ENCODE data around the gene CCR5AS.

The CCR5AS gene

GRCh38 chr3:46380471-46381221 lies 26.2 kb downstream of the CCR5AS start:
- no peak for DNase-seq (ENCODE audit: low spot score)

GRCh38 chr3:46378426-46378942 lies 28.4 kb downstream of the CCR5AS start:
- DNase-seq (ENCODE audit: low spot score), result peak; percentile 68

GRCh38 chr3:46375814-46376213 lies 31.1 kb downstream of the CCR5AS start:
- no peak for DNase-seq (ENCODE audit: low spot score)

GRCh38 chr3:46375218-46375617 lies 31.6 kb downstream of the CCR5AS start:
- DNase-seq (ENCODE audit: low spot score), result no peak

GRCh38 chr3:46374755-46375154 lies 32.1 kb downstream of the CCR5AS start:
- no peak for DNase-seq (ENCODE audit: low spot score)

- peak; percentile 29 for DNase-seq (ENCODE audit: low spot score)
These were observed 34.1 kb downstream of the CCR5AS start for GRCh38 chr3:46372492-46373359.

- DNase-seq (ENCODE audit: low spot score), result no peak
These were observed 35.1 kb downstream of the CCR5AS start for GRCh38 chr3:46371519-46372340.

- DNase-seq (ENCODE audit: low spot score), result no peak
These were observed 35.9 kb downstream of the CCR5AS start, which contains the start of gene CCR5 for GRCh38 chr3:46370839-46371518. CCR5 (plus strand) TSS chr3:46370946; CDS start chr3:46372903, 1,957 bp downstream.

- DNase-seq (ENCODE audit: low spot score), result no peak
These were observed 37.2 kb downstream of the CCR5AS start for GRCh38 chr3:46369675-46370132.

GRCh38 chr3:46369151-46369550 lies 37.7 kb downstream of the CCR5AS start:
- no peak for DNase-seq (ENCODE audit: low spot score)

GRCh38 chr3:46368569-46368968 lies 38.3 kb downstream of the CCR5AS start:
- DNase-seq (ENCODE audit: low spot score), result peak; percentile 11

- no peak for DNase-seq (ENCODE audit: low spot score)
These were observed 39.1 kb downstream of the CCR5AS start for GRCh38 chr3:46367811-46368210.

GRCh38 chr3:46365737-46366524 lies 40.9 kb downstream of the CCR5AS start:
- DNase-seq (ENCODE audit: low spot score), result no peak

- DNase-seq (ENCODE audit: low spot score), result no peak
These were observed 41.8 kb downstream of the CCR5AS start for GRCh38 chr3:46365041-46365440.

GRCh38 chr3:46361408-46362283 lies 45.2 kb downstream of the CCR5AS start:
- no peak for DNase-seq (ENCODE audit: low spot score)

- no peak for DNase-seq (ENCODE audit: low spot score)
These were observed 46.0 kb downstream of the CCR5AS start for GRCh38 chr3:46360907-46361306.

GRCh38 chr3:46359733-46360493 lies 47.0 kb downstream of the CCR5AS start:
- no peak for DNase-seq (ENCODE audit: low spot score)

- DNase-seq (ENCODE audit: low spot score), result no peak
These were observed 48.4 kb downstream of the CCR5AS start for GRCh38 chr3:46358466-46358865.
